Cerebellar cortex (tissue), 1 donor: Measurements from ENCODE around the gene AIFM3.
"Not testable (repeated sequence)": the region's sequence is repeated elsewhere in the genome, so short reads cannot be mapped to it uniquely, and the experiment has no call there.

Experiments
- DNase-seq: peaks from one replicate; pipeline ENCODE4 v3.0.0-alpha.2; 2015; ENCODE audit warnings: low spot score

Gene AIFM3

GRCh38 chr22:20959578-20960461 lies 7.2 kb upstream of the AIFM3 start:
- no peak for DNase-seq

GRCh38 chr22:20960609-20961008 lies 6.4 kb upstream of the AIFM3 start:
- no peak for DNase-seq

- DNase-seq = no peak
Observed at GRCh38 chr22:20962491-20962945, 4.5 kb upstream of the AIFM3 start.

- DNase-seq = no peak
Observed at GRCh38 chr22:20963201-20964052, 3.6 kb upstream of the AIFM3 start.

- no peak for DNase-seq
Observed at GRCh38 chr22:20964090-20964798, 2.8 kb upstream of the AIFM3 start.

- no peak for DNase-seq
Observed at GRCh38 chr22:20964799-20965103, 2.3 kb upstream of the AIFM3 start.

- DNase-seq = no peak
Observed at GRCh38 chr22:20965104-20965887, 1.8 kb upstream of the AIFM3 start.

- DNase-seq = no peak
Observed at GRCh38 chr22:20965888-20966855, 883 bp upstream of the AIFM3 start.

- peak; percentile 69 for DNase-seq
Observed at GRCh38 chr22:20967697-20968211, 699 bp downstream of the AIFM3 start.

GRCh38 chr22:20968281-20968977 lies 1.4 kb downstream of the AIFM3 start:
- DNase-seq = no peak

GRCh38 chr22:20970939-20971657 lies 4.0 kb downstream of the AIFM3 start:
- peak; percentile 69 for DNase-seq

GRCh38 chr22:20972014-20972694 lies 5.1 kb downstream of the AIFM3 start:
- DNase-seq = not testable (repeated sequence)

GRCh38 chr22:20972933-20973577 lies 6.0 kb downstream of the AIFM3 start:
- no peak for DNase-seq

- no peak for DNase-seq
Observed at GRCh38 chr22:20973634-20974286, 6.7 kb downstream of the AIFM3 start.

- DNase-seq = no peak
Observed at GRCh38 chr22:20974336-20974955, 7.4 kb downstream of the AIFM3 start.

GRCh38 chr22:20975541-20976290 lies 8.7 kb downstream of the AIFM3 start:
- no peak for DNase-seq
